Neuronal stem cell (in vitro differentiated cells): ENCODE measurements around the gene LINC01488.

Experiments used
- DNase-seq: peaks from one replicate; pipeline ENCODE4 v3.0.0-alpha.2; 2013; ENCODE audit warnings: low spot score
- H2AFZ ChIP-seq: one replicate; pipeline ENCODE4 v1.6.1; 2013; ENCODE audit warnings: mild to moderate bottlenecking, low read length, inconsistent platforms
- H2AK5ac ChIP-seq: 2 replicates; pipeline ENCODE4 v1.6.1; 2013; ENCODE audit warnings: low read depth, mild to moderate bottlenecking, inconsistent platforms, low read length, moderate library complexity, mixed read lengths
- H2BK120ac ChIP-seq: 2 replicates; pipeline ENCODE4 v1.6.1; 2013; ENCODE audit warnings: low read depth, mild to moderate bottlenecking, inconsistent platforms, low read length, moderate library complexity, mixed read lengths
- H2BK12ac ChIP-seq: one replicate; pipeline ENCODE4 v1.6.1; 2013; ENCODE audit warnings: low read length, inconsistent platforms
- H2BK15ac ChIP-seq: 2 replicates; pipeline ENCODE4 v1.6.1; 2013; ENCODE audit warnings: mild to moderate bottlenecking, low read length, inconsistent platforms, mixed read lengths
- H2BK5ac ChIP-seq: one replicate; pipeline ENCODE4 v1.6.1; 2013; ENCODE audit warnings: inconsistent platforms, mild to moderate bottlenecking, low read length, moderate library complexity
- H3K14ac ChIP-seq: one replicate; pipeline ENCODE4 v1.6.1; 2013; ENCODE audit warnings: low read length, inconsistent platforms
- H3K18ac ChIP-seq: 2 replicates; pipeline ENCODE4 v1.6.1; 2013; ENCODE audit warnings: low read length, inconsistent platforms
- H3K23ac ChIP-seq: 2 replicates; pipeline ENCODE4 v1.6.1; 2013; ENCODE audit warnings: low read depth, mild to moderate bottlenecking, mixed read lengths, low read length, inconsistent platforms; ENCODE audit not compliant: poor library complexity
- H3K27ac ChIP-seq: replicated peaks from 3 replicates; pipeline ENCODE4 v1.5.1; 2013; ENCODE audit warnings: low read length, inconsistent platforms
- H3K27me3 ChIP-seq, 3 experiments: 2 replicates each; pipeline ENCODE4 v1.6.1; 2013; ENCODE audit warnings: low read length in 3 of 3, mild to moderate bottlenecking in 2 of 3, inconsistent platforms in 1 of 3, low read depth in 1 of 3, mixed read lengths in 1 of 3, moderate library complexity in 1 of 3; ENCODE audit not compliant: control insufficient read depth in 3 of 3, insufficient read depth in 3 of 3
- H3K36me3 ChIP-seq, 2 donors: replicated peaks in 1 of 2; 2 replicates each; pipeline ENCODE4 v1.6.1; 2013; ENCODE audit warnings: low read length in 2 of 2; ENCODE audit not compliant: control insufficient read depth in 2 of 2, insufficient read depth in 2 of 2
- H3K4ac ChIP-seq: 2 replicates; pipeline ENCODE4 v1.6.1; 2013; ENCODE audit warnings: inconsistent platforms, mild to moderate bottlenecking, low read length, moderate library complexity
- H3K4me1 ChIP-seq, 2 donors: 1 replicate in 1 of 2; 2 replicates in 1 of 2; pipeline ENCODE4 v1.6.1; 2013; ENCODE audit warnings: low read length in 2 of 2, low read depth in 1 of 2; ENCODE audit not compliant: control insufficient read depth in 2 of 2, insufficient read depth in 1 of 2
- H3K4me2 ChIP-seq: one replicate; pipeline ENCODE4 v1.6.1; 2013; ENCODE audit warnings: mild to moderate bottlenecking, low read length, inconsistent platforms; ENCODE audit not compliant: insufficient read depth, poor library complexity, severe bottlenecking
- H3K4me3 ChIP-seq, 2 donors: 2 replicates each; pipeline ENCODE4 v1.5.1; 2013; ENCODE audit warnings: low read length in 2 of 2, mild to moderate bottlenecking in 2 of 2, inconsistent platforms in 1 of 2, moderate library complexity in 1 of 2
- H3K79me1 ChIP-seq: one replicate; pipeline ENCODE4 v1.6.1; 2013; ENCODE audit warnings: low read depth, mild to moderate bottlenecking, inconsistent platforms, low read length, moderate library complexity
- H3K9ac ChIP-seq: one replicate; pipeline ENCODE4 v1.6.1; 2013; ENCODE audit warnings: mild to moderate bottlenecking, low read depth, low read length, inconsistent platforms; ENCODE audit not compliant: poor library complexity
- H3K9me3 ChIP-seq, 2 donors: replicated peaks in 1 of 2; 2 replicates each; pipeline versions ENCODE3 to v1.6.1; 2013; ENCODE audit warnings: low read length in 2 of 2, mild to moderate bottlenecking in 2 of 2, inconsistent platforms in 1 of 2, low read depth in 1 of 2, mixed read lengths in 1 of 2, moderate library complexity in 1 of 2; ENCODE audit not compliant: control insufficient read depth in 2 of 2, insufficient read depth in 1 of 2
- H4K8ac ChIP-seq: one replicate; pipeline ENCODE4 v1.6.1; 2013; ENCODE audit warnings: low read depth, mild to moderate bottlenecking, inconsistent platforms, low read length, moderate library complexity
- H4K91ac ChIP-seq: one replicate; pipeline ENCODE4 v1.6.1; 2013; ENCODE audit warnings: low read length, low read depth, mild to moderate bottlenecking, inconsistent platforms; ENCODE audit not compliant: poor library complexity
- WGBS, 2 donors: extraction: QIAGEN DNeasy Blood & Tissue Kit; methylation state at CpG; one replicate each; pipeline ENCODE4 v1.1.7; 2013; ENCODE audit warnings: missing lambda C conversion rate in 2 of 2, mixed read lengths in 1 of 2; ENCODE audit not compliant: insufficient read length in 2 of 2, insufficient replicate concordance in 1 of 2; ENCODE audit errors: extremely low coverage in 2 of 2; 5-methylcytosine and 5-hydroxymethylcytosine counted together

LINC01488 gene

DNA sequence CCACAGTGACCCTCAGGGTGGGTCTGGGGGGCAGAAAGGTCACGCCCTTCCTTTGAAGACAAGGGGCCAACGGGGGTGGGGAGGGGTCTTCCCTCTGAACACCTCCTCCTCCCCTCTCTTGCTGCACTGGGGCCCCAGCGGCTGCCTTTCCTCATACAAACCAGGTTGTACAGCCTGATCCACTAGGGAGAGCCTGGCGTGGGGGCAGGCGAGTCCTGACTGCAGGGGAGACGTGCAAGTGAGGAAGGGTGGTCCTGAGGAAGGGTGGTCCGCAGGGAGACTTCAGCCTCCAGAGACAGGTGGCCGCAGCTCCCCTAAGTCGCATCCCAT is 43.6 kb upstream of the LINC01488 start:
- Histone ChIP-seq H2BK5ac (peak overlapping the region; percentile 8), H3K9ac (no peak overlapping the region), H3K4me1 (peaks cover 22 to 57% of the 10 kb centered on the region in 2 donors), H2AK5ac (peak overlapping the region; percentile 94), H3K9me3 (no peaks in the 10 kb centered on the region), H3K23ac (no peak overlapping the region), H3K4me2 (no peak overlapping the region), H3K18ac (peak overlapping the region; percentile 87), H2AFZ (no peak overlapping the region), H2BK15ac (no peak overlapping the region), H2BK120ac (no peak overlapping the region), H2BK12ac (peak overlapping the region; percentile 35), H3K14ac (peak overlapping the region; percentile 47), H3K36me3 (no peaks in the 10 kb centered on the region), H3K4ac (peak overlapping the region; percentile 14), H4K91ac (peak overlapping the region; percentile 5), H3K27me3 (no peaks in the 10 kb centered on the region), H3K79me1 (no peaks in the 10 kb centered on the region), H4K8ac (no peak overlapping the region), H3K4me3 (no peak overlapping the region), H3K27ac (no peak overlapping the region)
- no CpG with 5 or more reads among the region's 9 CpGs for WGBS, 2 donors
- DNase-seq: no peak

DNA sequence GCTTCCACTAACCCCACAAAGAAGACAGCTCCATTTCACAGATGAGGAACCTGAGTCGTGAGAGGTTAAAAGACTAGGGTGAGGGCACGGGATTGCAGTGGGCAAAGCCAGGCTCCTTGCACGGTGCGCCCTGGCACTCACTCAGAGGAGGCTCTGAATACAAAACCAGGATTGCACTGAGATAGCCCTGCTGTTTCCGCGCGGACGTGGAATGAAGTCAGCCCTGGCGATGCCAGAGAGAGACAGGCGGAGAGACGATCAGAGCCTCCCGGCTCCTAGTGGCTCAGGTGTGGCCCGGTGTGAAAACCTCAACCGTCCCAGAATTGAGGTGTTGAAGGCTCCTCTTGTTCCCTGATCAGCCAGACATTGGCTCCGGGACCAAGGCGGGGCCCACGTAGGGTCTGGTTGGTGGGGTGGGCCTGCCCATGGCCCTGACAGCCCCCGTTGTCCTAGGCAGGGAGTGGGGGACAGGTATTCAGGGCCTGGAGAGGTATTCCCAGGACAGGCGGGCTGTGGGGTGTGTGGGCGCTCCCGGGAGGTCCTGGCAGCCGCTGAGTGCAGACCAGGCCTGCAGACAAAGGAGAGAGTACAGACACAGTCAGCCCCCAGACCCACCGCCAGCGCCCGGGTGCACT is 43.1 kb upstream of the LINC01488 start:
- Histone ChIP-seq H2AFZ (no peak overlapping the region), H3K23ac (no peak overlapping the region), H3K9me3 (no peaks in the 10 kb centered on the region), H3K4me2 (no peak overlapping the region), H4K91ac (peak overlapping the region; percentile 5), H3K9ac (peak overlapping the region; percentile 37), H3K27me3 (no peaks in the 10 kb centered on the region), H3K4me1 (peaks cover 24 to 61% of the 10 kb centered on the region in 2 donors), H4K8ac (no peak overlapping the region), H3K27ac (no peak overlapping the region), H2BK12ac (peak overlapping the region; percentile 35), H3K14ac (peak overlapping the region; percentile 51), H2AK5ac (peak overlapping the region; percentile 94), H3K4me3 (no peak overlapping the region), H3K79me1 (no peaks in the 10 kb centered on the region), H3K36me3 (no peaks in the 10 kb centered on the region), H3K18ac (peak overlapping the region; percentile 87), H2BK15ac (peak overlapping the region; percentile 79), H3K4ac (no peak overlapping the region), H2BK120ac (peak overlapping the region; percentile 74), H2BK5ac (peak overlapping the region; percentile 8)
- no CpG with 5 or more reads among the region's 25 CpGs for WGBS, 2 donors
- DNase-seq: no peak

DNA sequence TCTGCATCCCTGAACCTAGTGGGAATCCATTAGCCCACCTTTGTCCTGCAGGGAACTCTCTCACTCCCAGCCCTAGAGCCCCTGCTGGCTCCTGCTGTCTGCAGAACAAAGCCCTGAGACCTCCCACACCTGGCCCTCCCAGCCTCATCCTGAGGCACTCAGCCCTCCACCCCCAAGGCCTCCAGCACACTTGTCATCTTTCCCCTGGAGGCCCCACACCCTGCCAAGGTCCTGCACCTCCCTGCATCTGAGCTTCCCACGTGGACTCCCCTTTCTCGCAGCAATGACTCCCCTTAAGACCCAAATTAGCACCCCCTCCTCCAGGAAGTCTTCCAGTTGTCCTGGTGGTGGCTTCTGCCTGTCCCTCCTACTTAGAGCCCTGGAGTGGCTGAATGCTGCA is 42.3 kb upstream of the LINC01488 start:
- Histone ChIP-seq H2BK15ac (peak overlapping the region; percentile 87), H3K23ac (peak overlapping the region; percentile 9), H3K18ac (peak overlapping the region; percentile 7), H2AK5ac (peak overlapping the region; percentile 94), H3K4ac (no peak overlapping the region), H4K91ac (no peak overlapping the region), H3K4me3 (no peak overlapping the region), H2AFZ (no peak overlapping the region), H3K27me3 (no peaks in the 10 kb centered on the region), H3K14ac (no peak overlapping the region), H3K4me1 (peaks cover 28 to 64% of the 10 kb centered on the region in 2 donors), H2BK12ac (no peak overlapping the region), H2BK5ac (peak overlapping the region; percentile 18), H3K36me3 (no peaks in the 10 kb centered on the region), H3K79me1 (no peaks in the 10 kb centered on the region), H2BK120ac (no peak overlapping the region), H4K8ac (no peak overlapping the region), H3K27ac (no peak overlapping the region), H3K9ac (no peak overlapping the region), H3K9me3 (no peaks in the 10 kb centered on the region), H3K4me2 (no peak overlapping the region)
- no CpG with 5 or more reads among the region's 2 CpGs for WGBS, 2 donors
- no peak for DNase-seq

DNA sequence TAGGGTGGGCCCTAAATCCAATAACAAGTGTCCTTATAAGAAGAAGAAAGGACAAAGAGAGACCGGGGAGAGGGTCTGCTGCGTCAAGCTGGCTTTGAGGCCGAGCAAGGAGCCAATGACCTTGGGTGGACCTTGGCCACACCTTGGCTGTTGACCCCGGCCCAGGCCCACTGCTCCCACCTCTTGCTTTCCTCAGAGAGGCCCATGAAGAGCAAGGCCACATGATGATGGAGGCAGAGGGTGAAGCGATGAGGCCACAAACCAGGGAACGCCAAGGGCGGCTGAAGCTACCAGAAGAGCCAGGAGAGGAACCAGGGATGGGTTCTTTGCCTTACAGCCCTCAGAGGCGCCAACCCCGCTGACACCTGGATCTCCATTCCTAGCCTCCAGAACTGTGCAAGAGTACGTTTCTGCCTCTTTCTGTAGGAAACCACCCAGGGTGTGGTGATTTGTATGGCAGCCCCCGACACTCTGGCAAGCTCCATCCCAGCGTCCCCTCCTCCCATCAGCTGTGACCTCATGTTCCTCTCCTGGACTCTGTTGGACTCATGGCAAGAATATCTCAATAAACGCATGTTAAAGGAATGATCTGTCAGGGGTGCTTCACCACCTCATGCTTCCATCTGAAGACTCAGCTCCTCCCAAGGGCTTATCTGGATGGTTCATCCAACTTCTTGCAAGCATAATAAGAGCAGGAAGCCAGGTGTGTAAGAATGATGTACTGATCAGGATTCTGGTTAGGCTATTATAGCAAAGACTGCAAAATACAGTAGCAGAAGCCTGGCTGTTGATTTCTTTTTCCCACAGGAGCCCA is 41.6 kb upstream of the LINC01488 start:
- no peak overlapping the region for H3K23ac ChIP-seq
- no peak for DNase-seq
- no peaks in the 10 kb centered on the region for H3K27me3 ChIP-seq
- H3K14ac ChIP-seq: no peak overlapping the region
- H2BK12ac ChIP-seq: no peak overlapping the region
- no peak overlapping the region for H2AFZ ChIP-seq
- H4K91ac ChIP-seq: no peak overlapping the region
- peak overlapping the region; percentile 1 for H3K18ac ChIP-seq
- no peak overlapping the region for H3K4me3 ChIP-seq
- no peaks in the 10 kb centered on the region for H3K79me1 ChIP-seq
- peak overlapping the region; percentile 5 for H2BK15ac ChIP-seq
- no peak overlapping the region for H3K4me2 ChIP-seq
- no peaks in the 10 kb centered on the region for H3K36me3 ChIP-seq
- H2BK5ac ChIP-seq: peak overlapping the region; percentile 18
- H3K4me1 ChIP-seq: peaks cover 27 to 63% of the 10 kb centered on the region in 2 donors
- no peaks in the 10 kb centered on the region for H3K9me3 ChIP-seq
- WGBS, 2 donors: no CpG with 5 or more reads among the region's 13 CpGs
- peak overlapping the region; percentile 27 for H2AK5ac ChIP-seq
- no peak overlapping the region for H2BK120ac ChIP-seq
- H3K27ac ChIP-seq: no peak overlapping the region
- no peak overlapping the region for H3K4ac ChIP-seq
- no peak overlapping the region for H3K9ac ChIP-seq
- no peak overlapping the region for H4K8ac ChIP-seq
